Measurements from ENCODE around the gene ARMH3.

ARMH3 gene

GRCh38 chr10:101902032-101902819 lies 153.7 kb downstream of the ARMH3 start:
- no peak for DNase-seq (ENCODE audit: low read depth in 3 of 3, low spot score in 1 of 3)

GRCh38 chr10:101901340-101901739 lies 154.6 kb downstream of the ARMH3 start:
- DNase-seq (ENCODE audit: low read depth in 3 of 3, low spot score in 1 of 3) = no peak

GRCh38 chr10:101897633-101898032 lies 158.3 kb downstream of the ARMH3 start:
- no peak for DNase-seq (ENCODE audit: low read depth in 3 of 3, low spot score in 1 of 3)

- DNase-seq (ENCODE audit: low read depth in 3 of 3, low spot score in 1 of 3) = no peak
These were observed 159.6 kb downstream of the ARMH3 start for GRCh38 chr10:101896225-101896877.

- no peak for DNase-seq (ENCODE audit: low read depth in 3 of 3, low spot score in 1 of 3)
These were observed 160.2 kb downstream of the ARMH3 start for GRCh38 chr10:101895781-101896180.

- no peak for DNase-seq (ENCODE audit: low read depth in 3 of 3, low spot score in 1 of 3)
These were observed 161.2 kb downstream of the ARMH3 start for GRCh38 chr10:101894742-101895141.

GRCh38 chr10:101894266-101894665 lies 161.7 kb downstream of the ARMH3 start:
- no peak for DNase-seq (ENCODE audit: low read depth in 3 of 3, low spot score in 1 of 3)

GRCh38 chr10:101893510-101894120 lies 162.4 kb downstream of the ARMH3 start:
- DNase-seq (ENCODE audit: low read depth in 3 of 3, low spot score in 1 of 3) = no peak

GRCh38 chr10:101892782-101893391 lies 163.1 kb downstream of the ARMH3 start:
- no peak for DNase-seq (ENCODE audit: low read depth in 3 of 3, low spot score in 1 of 3)

- peak; percentile 9 to 46 (median 31) for DNase-seq (ENCODE audit: low read depth in 3 of 3, low spot score in 1 of 3)
These were observed 166.4 kb downstream of the ARMH3 start for GRCh38 chr10:101889256-101890210.

GRCh38 chr10:101888251-101888949 lies 167.6 kb downstream of the ARMH3 start:
- DNase-seq (ENCODE audit: low read depth in 3 of 3, low spot score in 1 of 3) = no peak

- no peak for DNase-seq (ENCODE audit: low read depth in 3 of 3, low spot score in 1 of 3)
These were observed 168.2 kb downstream of the ARMH3 start for GRCh38 chr10:101887775-101888174.

- no peak for DNase-seq (ENCODE audit: low read depth in 3 of 3, low spot score in 1 of 3)
These were observed 169.3 kb downstream of the ARMH3 start for GRCh38 chr10:101886521-101887312.

- DNase-seq (ENCODE audit: low read depth in 3 of 3, low spot score in 1 of 3) = no peak
These were observed 174.8 kb downstream of the ARMH3 start for GRCh38 chr10:101881036-101881774.

- DNase-seq (ENCODE audit: low read depth in 3 of 3, low spot score in 1 of 3) = no peak
These were observed 175.8 kb downstream of the ARMH3 start for GRCh38 chr10:101880232-101880573.

GRCh38 chr10:101879456-101880231 lies 176.3 kb downstream of the ARMH3 start:
- DNase-seq (ENCODE audit: low read depth in 3 of 3, low spot score in 1 of 3) = no peak

GRCh38 chr10:101878869-101879268 lies 177.1 kb downstream of the ARMH3 start:
- DNase-seq (ENCODE audit: low read depth in 3 of 3, low spot score in 1 of 3) = no peak
